ENCODE results near the gene HCN3.
A peak's percentile ranks its signal among the peaks of the same experiment; 100 is the strongest.

HCN3 gene

GRCh38 chr1:155261852-155262673, 15.2 kb upstream of the HCN3 start, which contains the start of gene SCAMP3 (continued):
- TF ChIP-seq PRDM2 (tag by site-specific recombination; IDR thresholded peaks at IDR 0.05; ENCODE audit: borderline replicate concordance) (no peak), GLIS1 (tag by site-specific recombination; IDR thresholded peaks at IDR 0.05) (peak; percentile 65), ZNF2 (tag by site-specific recombination; IDR thresholded peaks at IDR 0.05) (peak; percentile 91), ZNF132 (tag by site-specific recombination; IDR thresholded peaks at IDR 0.05; ENCODE audit: borderline replicate concordance) (no peak), ZNF626 (tag by site-specific recombination; IDR thresholded peaks at IDR 0.05) (no peak), ZBTB21 (tag by site-specific recombination; IDR thresholded peaks at IDR 0.05) (no peak; the same call in 1 of the 2 replicates), ZSCAN23 (tag by site-specific recombination; IDR thresholded peaks at IDR 0.05) (no peak), ZNF776 (tag by site-specific recombination; IDR thresholded peaks at IDR 0.05; ENCODE audit: borderline replicate concordance) (no peak), ZNF701 (tag by site-specific recombination; IDR thresholded peaks at IDR 0.05) (no peak), ZNF391 (tag by site-specific recombination; IDR thresholded peaks at IDR 0.05; ENCODE audit: borderline replicate concordance, low read depth) (no peak; the same call in 1 of the 2 replicates), SP3 (tag by site-specific recombination; IDR thresholded peaks at IDR 0.05) (peak; percentile 86), ZNF362 (tag by site-specific recombination; IDR thresholded peaks at IDR 0.05) (no peak), PRDM6 (tag by site-specific recombination; IDR thresholded peaks at IDR 0.05) (no peak; the same call in 1 of the 2 replicates), PRDM1 (tag by site-specific recombination; IDR thresholded peaks at IDR 0.05) (no peak), PATZ1 (tag by site-specific recombination; IDR thresholded peaks at IDR 0.05) (peak; percentile 69), ZNF621 (tag by site-specific recombination; IDR thresholded peaks at IDR 0.05) (no peak), ZSCAN16 (tag by site-specific recombination; IDR thresholded peaks at IDR 0.05) (no peak), ZNF830 (tag by site-specific recombination; IDR thresholded peaks at IDR 0.05; ENCODE audit: low read depth) (no peak), ZNF600 (tag by site-specific recombination; IDR thresholded peaks at IDR 0.05) (peak; percentile 54; the same call in 1 of the 2 replicates), ZNF670 (tag by site-specific recombination; IDR thresholded peaks at IDR 0.05; ENCODE audit: low read depth) (no peak), MZF1 (tag by site-specific recombination; IDR thresholded peaks at IDR 0.05; ENCODE audit: borderline replicate concordance) (0 out of 2 replicates have a peak, but pooled peaks have one; percentile 32)
- TF ChIP-seq, protein P1, sequence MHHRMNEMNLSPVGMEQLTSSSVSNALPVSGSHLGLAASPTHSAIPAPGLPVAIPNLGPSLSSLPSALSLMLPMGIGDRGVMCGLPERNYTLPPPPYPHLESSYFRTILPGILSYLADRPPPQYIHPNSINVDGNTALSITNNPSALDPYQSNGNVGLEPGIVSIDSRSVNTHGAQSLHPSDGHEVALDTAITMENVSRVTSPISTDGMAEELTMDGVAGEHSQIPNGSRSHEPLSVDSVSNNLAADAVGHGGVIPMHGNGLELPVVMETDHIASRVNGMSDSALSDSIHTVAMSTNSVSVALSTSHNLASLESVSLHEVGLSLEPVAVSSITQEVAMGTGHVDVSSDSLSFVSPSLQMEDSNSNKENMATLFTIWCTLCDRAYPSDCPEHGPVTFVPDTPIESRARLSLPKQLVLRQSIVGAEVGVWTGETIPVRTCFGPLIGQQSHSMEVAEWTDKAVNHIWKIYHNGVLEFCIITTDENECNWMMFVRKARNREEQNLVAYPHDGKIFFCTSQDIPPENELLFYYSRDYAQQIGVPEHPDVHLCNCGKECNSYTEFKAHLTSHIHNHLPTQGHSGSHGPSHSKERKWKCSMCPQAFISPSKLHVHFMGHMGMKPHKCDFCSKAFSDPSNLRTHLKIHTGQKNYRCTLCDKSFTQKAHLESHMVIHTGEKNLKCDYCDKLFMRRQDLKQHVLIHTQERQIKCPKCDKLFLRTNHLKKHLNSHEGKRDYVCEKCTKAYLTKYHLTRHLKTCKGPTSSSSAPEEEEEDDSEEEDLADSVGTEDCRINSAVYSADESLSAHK (tag by site-specific recombination; IDR thresholded peaks at IDR 0.05) = no peak
- TF ChIP-seq, protein P2, sequence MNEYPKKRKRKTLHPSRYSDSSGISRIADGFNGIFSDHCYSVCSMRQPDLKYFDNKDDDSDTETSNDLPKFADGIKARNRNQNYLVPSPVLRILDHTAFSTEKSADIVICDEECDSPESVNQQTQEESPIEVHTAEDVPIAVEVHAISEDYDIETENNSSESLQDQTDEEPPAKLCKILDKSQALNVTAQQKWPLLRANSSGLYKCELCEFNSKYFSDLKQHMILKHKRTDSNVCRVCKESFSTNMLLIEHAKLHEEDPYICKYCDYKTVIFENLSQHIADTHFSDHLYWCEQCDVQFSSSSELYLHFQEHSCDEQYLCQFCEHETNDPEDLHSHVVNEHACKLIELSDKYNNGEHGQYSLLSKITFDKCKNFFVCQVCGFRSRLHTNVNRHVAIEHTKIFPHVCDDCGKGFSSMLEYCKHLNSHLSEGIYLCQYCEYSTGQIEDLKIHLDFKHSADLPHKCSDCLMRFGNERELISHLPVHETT (tag by site-specific recombination; IDR thresholded peaks at IDR 0.05) = peak; percentile 29

Data from HEK293 (cell line).